HepG2 (cell line): ENCODE data around the gene FITM1. TPM values are rescaled to one million over a fixed set of nuclear protein-coding genes. Genes with fewer than 3 reads are reported as not detected.
A peak's percentile ranks its signal among the peaks of the same experiment; 100 is the strongest.

Experiments
- ATAC-seq: fragments of 200-7000 bp; cut with Tn5 transposase; 3 replicates; pipeline ENCODE4 v1.9.1; 2020; ENCODE audit warnings: mild to moderate bottlenecking, moderate library complexity
- BruUV-seq: library from RNA; stranded (reverse); fragments of 400-500 nt; replicated peaks from 2 replicates; lab custom pipeline; 2021; lab: Mats Ljungman, UMichigan
- CTCF ChIA-PET: fragments of 300-600 bp; formaldehyde crosslinking; extraction: SDS; loops from one replicate; lab custom pipeline; 2021; ENCODE audit warnings: low total read pairs, inconsistent platforms, low intra/inter-chr PET ratio; lab: Yijun Ruan, JAX
- POLR2A ChIA-PET: fragments of 350-600 bp; sonication (Branson Sonifier 250); formaldehyde crosslinking; loops from one replicate; lab custom pipeline; 2020; ENCODE audit warnings: antibody characterized with exemption, inconsistent platforms; lab: Yijun Ruan, JAX
- DNase-seq: peaks from one replicate; pipeline ENCODE4 v3.0.0-alpha.2; 2015; ENCODE audit warnings: low spot score
- FAIRE-seq: peaks from 3 replicates; lab custom pipeline; 2011; peaks lifted over from hg19 to GRCh38; lab: Jason Lieb, UNC
- H2AFZ ChIP-seq: one replicate; pipeline ENCODE4 v1.6.1; 2011; ENCODE audit warnings: low read length, inconsistent platforms
- H3K27ac ChIP-seq: fragments of 300-600 bp; 3 replicates; pipeline ENCODE4 v1.8.0; 2011; ENCODE audit warnings: mixed run types, mild to moderate bottlenecking, mixed read lengths, low read length, inconsistent platforms; ENCODE audit not compliant: insufficient read depth; ENCODE audit errors: extremely low read length
- H3K27me3 ChIP-seq, 2 experiments: fragments of 200-600 bp in 1 of 2; 2 replicates in 1 of 2; 3 replicates in 1 of 2; pipeline versions ENCODE4 v1.6.0 to v1.8.0; 2011; ENCODE audit warnings: low read length in 2 of 2, mild to moderate bottlenecking in 2 of 2, moderate library complexity in 2 of 2, inconsistent platforms in 1 of 2; ENCODE audit not compliant: insufficient read depth in 2 of 2, control insufficient read depth in 1 of 2
- H3K36me3 ChIP-seq, 2 experiments: fragments of 200-600 bp in 1 of 2; replicated peaks in 1 of 2; 2 replicates in 1 of 2; 3 replicates in 1 of 2; pipeline versions ENCODE4 v1.5.1 to v1.8.0; 2011; ENCODE audit warnings: low read length in 2 of 2, inconsistent platforms in 1 of 2; ENCODE audit not compliant: insufficient read depth in 2 of 2, control insufficient read depth in 1 of 2
- H3K4me1 ChIP-seq: 2 replicates; pipeline ENCODE4 v1.5.1; 2012; ENCODE audit warnings: low read length, inconsistent platforms; ENCODE audit not compliant: insufficient read depth
- H3K4me2 ChIP-seq: 2 replicates; pipeline ENCODE4 v1.6.0; 2011; ENCODE audit warnings: low read depth, low read length, inconsistent platforms
- H3K4me3 ChIP-seq, 3 experiments: fragments of 200-600 bp in 1 of 3; sonication (generic), shearing (Covaris generic) in 1 of 3; replicated peaks in 1 of 3; 2 replicates each; pipeline ENCODE4 v1.5.1; 2011 to 2016; ENCODE audit warnings: low read length in 3 of 3, inconsistent platforms in 2 of 3, low read depth in 2 of 3, mild to moderate bottlenecking in 2 of 3, control low read depth in 1 of 3, mixed read lengths in 1 of 3; ENCODE audit not compliant: insufficient read depth in 1 of 3
- H3K79me2 ChIP-seq: one replicate; pipeline ENCODE4 v1.6.1; 2011; ENCODE audit warnings: low read length, inconsistent platforms; ENCODE audit not compliant: insufficient read depth
- H3K9ac ChIP-seq: 2 replicates; pipeline ENCODE4 v1.6.0; 2011; ENCODE audit warnings: mild to moderate bottlenecking, low read depth, low read length, inconsistent platforms; ENCODE audit not compliant: insufficient read depth
- H3K9me3 ChIP-seq: 2 replicates; pipeline ENCODE4 v1.5.1; 2012; ENCODE audit warnings: mild to moderate bottlenecking, low read length
- H4K20me1 ChIP-seq: 2 replicates; pipeline ENCODE4 v1.6.0; 2011; ENCODE audit warnings: inconsistent platforms, mild to moderate bottlenecking, low read length, moderate library complexity; ENCODE audit not compliant: insufficient read depth
- CAMTA2 ChIP-seq: sonication (generic); formaldehyde crosslinking; IDR thresholded peaks from 2 replicates; pipeline ENCODE4 v1.4.0; 2020; ENCODE audit warnings: mild to moderate bottlenecking, missing genetic modification reagents, borderline replicate concordance
- HCFC1 ChIP-seq: fragments of 150-350 bp; IDR thresholded peaks from 2 replicates; pipeline ENCODE4 v1.6.1; 2014; ENCODE audit warnings: low read depth, low read length
- MED8 ChIP-seq: sonication (generic); formaldehyde crosslinking; IDR thresholded peaks from 2 replicates; pipeline ENCODE4 v1.8.1; 2023; ENCODE audit warnings: mild to moderate bottlenecking, missing genetic modification reagents; ENCODE audit not compliant: insufficient replicate concordance
- MTF1 ChIP-seq: sonication (generic); formaldehyde crosslinking; IDR thresholded peaks from 2 replicates; pipeline ENCODE4 v1.5.0; 2020; ENCODE audit warnings: missing genetic modification reagents
- RBFOX2 ChIP-seq: fragments of 200-400 bp; formaldehyde crosslinking; IDR thresholded peaks from 2 replicates; pipeline ENCODE4 v1.6.1; 2017; ENCODE audit warnings: low read depth, mild to moderate bottlenecking, low read length
- SNAPC4 ChIP-seq: sonication (generic); formaldehyde crosslinking; IDR thresholded peaks from 2 replicates; pipeline ENCODE4 v1.4.0; 2020; ENCODE audit warnings: mild to moderate bottlenecking, missing genetic modification reagents
- ZFP37 ChIP-seq: sonication (generic); formaldehyde crosslinking; IDR thresholded peaks from 2 replicates; pipeline ENCODE4 v1.4.0; 2020; ENCODE audit warnings: missing genetic modification reagents, borderline replicate concordance
- ZNF460 ChIP-seq: sonication (generic); formaldehyde crosslinking; IDR thresholded peaks from 2 replicates; pipeline ENCODE4 v1.5.1; 2020; ENCODE audit warnings: missing genetic modification reagents, mild to moderate bottlenecking, borderline replicate concordance
- ZNF850 ChIP-seq: sonication (generic); formaldehyde crosslinking; conservative IDR thresholded peaks from 2 replicates; pipeline ENCODE4 v1.9.0; 2021; ENCODE audit warnings: mild to moderate bottlenecking, missing genetic modification reagents
- WGBS: methylation state at CpG from one replicate; pipeline ENCODE4 v1.1.6; 2017; ENCODE audit warnings: low lambda C conversion rate; 5-methylcytosine and 5-hydroxymethylcytosine counted together
- in situ Hi-C: cut with HindIII; loops from 2 replicates; pipeline ENCODE4 v1.10.0; 2017; ENCODE audit warnings: low pct_unique_long_range_greater_than_20kb; ENCODE audit not compliant: extremely low pct_ligation_motif_present
- intact Hi-C: fragments of 100-400 bp; cut with micrococcal nuclease; formaldehyde crosslinking; loops from one replicate; pipeline ENCODE4 v1.10.0; 2022; ENCODE audit not compliant: unreplicated experiment
- polyA plus RNA-seq, 8 experiments: library from polyadenylated mRNA; depleted of rRNA in 3 of 8; stranded (reverse) in 7 of 8; unstranded in 1 of 8; fragments of >200 nt; fragmentation: Illumina TruSeq in 4 of 8; extraction: Trizol in 4 of 8; gene quantifications; 2 replicates each; pipeline versions ENCODE4 v1.2.1 to v1.2.3, GENCODE V29; 2011 to 2016; ENCODE audit warnings: low read depth in 4 of 8, missing spikeins in 1 of 8, mixed read lengths in 1 of 8; ENCODE audit not compliant: insufficient read depth in 1 of 8
- total RNA-seq, 5 experiments: library from RNA; depleted of rRNA; stranded (reverse); fragments of >200 nt; fragmentation: Illumina TruSeq; extraction: Trizol; gene quantifications; 2 replicates each; pipeline ENCODE4 v1.2.3, GENCODE V29; 2016; ENCODE audit warnings: low read depth in 1 of 5
- TF ChIP-seq, protein P1 (sequence below): IDR thresholded peaks from 2 replicates; pipeline ENCODE4 v1.6.1; 2016; ENCODE audit warnings: low read depth, missing genetic modification reagents, missing compliant biosample characterization

FITM1 gene
- total and polyA plus RNA-seq, 2 of the 13 experiments (the other 11 are each of a cell fraction or from before 2014, with no cell fraction given) = 2.7 to 5.8 TPM

DNA sequence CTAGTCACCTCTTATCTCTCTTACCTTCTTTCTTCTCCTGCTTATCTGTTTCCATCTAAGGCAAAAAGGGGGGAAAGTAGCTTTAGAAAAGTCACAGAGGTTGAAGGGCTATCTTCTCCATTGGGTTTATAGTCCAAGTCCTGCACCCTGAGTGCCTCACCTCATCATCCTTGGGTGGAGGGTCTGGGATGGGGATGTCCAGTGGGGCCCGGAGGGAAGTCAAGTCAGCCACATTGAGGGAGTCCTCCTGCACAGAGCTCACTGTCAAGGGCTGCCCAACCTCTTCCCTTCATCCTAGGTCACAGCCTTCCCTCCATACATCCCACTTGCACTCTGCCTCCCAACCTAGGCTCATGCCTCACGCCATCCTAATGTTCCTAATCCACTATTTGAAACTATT lies 14.8 kb downstream of the FITM1 start (continued):
- TF ChIP-seq SNAPC4 (CRISPR knock-in tag) (no peak), ZNF460 (CRISPR knock-in tag) (no peak), ZNF850 (no peak)

GRCh38 chr14:24145690-24146452 lies 15.4 kb downstream of the FITM1 start:
- Histone ChIP-seq H3K36me3 (peaks cover 26 to 42% of the 10 kb centered on the region in 2 experiments), H3K4me1 (peaks cover 63% of the 10 kb centered on the region), H2AFZ (peak overlapping the region; percentile 21), H3K79me2 (peaks cover 43% of the 10 kb centered on the region), H3K9me3 (no peaks in the 10 kb centered on the region), H3K4me3 (peak overlapping the region; percentile 90 to 100 (median 91)), H4K20me1 (peaks cover 7% of the 10 kb centered on the region; the same call in 1 of the 2 replicates), H3K27me3 (peaks cover 0 to 3% of the 10 kb centered on the region in 2 experiments; a peak in 1 of 5 replicates), H3K9ac (peak overlapping the region; percentile 95), H3K4me2 (peak overlapping the region; percentile 98), H3K27ac (peak overlapping the region; percentile 76)
- ChIA-PET CTCF (no interaction called here), POLR2A (interaction anchor here (0.9 to 8.5 kb wide), 46 partner anchors 10 to 1556 kb away, joined by 3 to 279 read pairs (median 8); partner anchors contain the start of genes ACIN1, C14orf119, CARMIL3 and CHMP4A)
- BruUV-seq = TSS peak; percentile 63
- FAIRE-seq = peak; percentile 43
- in situ Hi-C loops (loop anchor here (25.0 kb wide), 1 partner anchor 834 kb away; the partner anchor contains the start of genes BCL2L2, PABPN1 and PPP1R3E), intact Hi-C loops (loop anchor here (1.0 kb wide), 3 partner anchors 15 to 42 kb away; partner anchors contain the start of genes DCAF11, IPO4, IRF9 and NRL)
- WGBS = 5% methylated on average over 9 of the region's 9 CpGs
- DNase-seq = no peak
- no peak for ATAC-seq
- TF ChIP-seq, protein P1, sequence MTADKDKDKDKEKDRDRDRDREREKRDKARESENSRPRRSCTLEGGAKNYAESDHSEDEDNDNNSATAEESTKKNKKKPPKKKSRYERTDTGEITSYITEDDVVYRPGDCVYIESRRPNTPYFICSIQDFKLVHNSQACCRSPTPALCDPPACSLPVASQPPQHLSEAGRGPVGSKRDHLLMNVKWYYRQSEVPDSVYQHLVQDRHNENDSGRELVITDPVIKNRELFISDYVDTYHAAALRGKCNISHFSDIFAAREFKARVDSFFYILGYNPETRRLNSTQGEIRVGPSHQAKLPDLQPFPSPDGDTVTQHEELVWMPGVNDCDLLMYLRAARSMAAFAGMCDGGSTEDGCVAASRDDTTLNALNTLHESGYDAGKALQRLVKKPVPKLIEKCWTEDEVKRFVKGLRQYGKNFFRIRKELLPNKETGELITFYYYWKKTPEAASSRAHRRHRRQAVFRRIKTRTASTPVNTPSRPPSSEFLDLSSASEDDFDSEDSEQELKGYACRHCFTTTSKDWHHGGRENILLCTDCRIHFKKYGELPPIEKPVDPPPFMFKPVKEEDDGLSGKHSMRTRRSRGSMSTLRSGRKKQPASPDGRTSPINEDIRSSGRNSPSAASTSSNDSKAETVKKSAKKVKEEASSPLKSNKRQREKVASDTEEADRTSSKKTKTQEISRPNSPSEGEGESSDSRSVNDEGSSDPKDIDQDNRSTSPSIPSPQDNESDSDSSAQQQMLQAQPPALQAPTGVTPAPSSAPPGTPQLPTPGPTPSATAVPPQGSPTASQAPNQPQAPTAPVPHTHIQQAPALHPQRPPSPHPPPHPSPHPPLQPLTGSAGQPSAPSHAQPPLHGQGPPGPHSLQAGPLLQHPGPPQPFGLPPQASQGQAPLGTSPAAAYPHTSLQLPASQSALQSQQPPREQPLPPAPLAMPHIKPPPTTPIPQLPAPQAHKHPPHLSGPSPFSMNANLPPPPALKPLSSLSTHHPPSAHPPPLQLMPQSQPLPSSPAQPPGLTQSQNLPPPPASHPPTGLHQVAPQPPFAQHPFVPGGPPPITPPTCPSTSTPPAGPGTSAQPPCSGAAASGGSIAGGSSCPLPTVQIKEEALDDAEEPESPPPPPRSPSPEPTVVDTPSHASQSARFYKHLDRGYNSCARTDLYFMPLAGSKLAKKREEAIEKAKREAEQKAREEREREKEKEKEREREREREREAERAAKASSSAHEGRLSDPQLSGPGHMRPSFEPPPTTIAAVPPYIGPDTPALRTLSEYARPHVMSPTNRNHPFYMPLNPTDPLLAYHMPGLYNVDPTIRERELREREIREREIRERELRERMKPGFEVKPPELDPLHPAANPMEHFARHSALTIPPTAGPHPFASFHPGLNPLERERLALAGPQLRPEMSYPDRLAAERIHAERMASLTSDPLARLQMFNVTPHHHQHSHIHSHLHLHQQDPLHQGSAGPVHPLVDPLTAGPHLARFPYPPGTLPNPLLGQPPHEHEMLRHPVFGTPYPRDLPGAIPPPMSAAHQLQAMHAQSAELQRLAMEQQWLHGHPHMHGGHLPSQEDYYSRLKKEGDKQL (CRISPR knock-in tag) = no peak
- TF ChIP-seq MTF1 (CRISPR knock-in tag) (no peak), HCFC1 (no peak), RBFOX2 (no peak), CAMTA2 (peak; percentile 85; the same call in 1 of the 2 replicates), MED8 (CRISPR knock-in tag) (no peak), ZFP37 (CRISPR knock-in tag) (no peak)
